DND-41 (cell line): ENCODE results near the gene TRAF1.

ENCODE experiments used
- CTCF ChIP-seq: IDR thresholded peaks from 2 replicates; pipeline ENCODE4 v1.5.1; 2012; ENCODE audit warnings: borderline replicate concordance, low read length, moderate library complexity, mild to moderate bottlenecking; ENCODE audit not compliant: poor library complexity, severe bottlenecking; ENCODE audit errors: extremely low read depth
- EZH2 ChIP-seq: IDR thresholded peaks from 3 replicates; pipeline ENCODE4 v1.6.1; 2012; ENCODE audit warnings: borderline replicate concordance, low read depth, mild to moderate bottlenecking, moderate library complexity, low read length, inconsistent platforms; ENCODE audit not compliant: severe bottlenecking

- TF ChIP-seq CTCF (no peak), EZH2 (no peak)
Observed at GRCh38 chr9:120891245-120891883, 35.2 kb downstream of the TRAF1 start.
